Putamen (tissue), 1 donor: Measurements from ENCODE around the gene COL5A1.

Experiments
- DNase-seq: peaks from one replicate; pipeline ENCODE4 v3.0.0-alpha.2; 2016; ENCODE audit warnings: low spot score

Gene COL5A1

DNA sequence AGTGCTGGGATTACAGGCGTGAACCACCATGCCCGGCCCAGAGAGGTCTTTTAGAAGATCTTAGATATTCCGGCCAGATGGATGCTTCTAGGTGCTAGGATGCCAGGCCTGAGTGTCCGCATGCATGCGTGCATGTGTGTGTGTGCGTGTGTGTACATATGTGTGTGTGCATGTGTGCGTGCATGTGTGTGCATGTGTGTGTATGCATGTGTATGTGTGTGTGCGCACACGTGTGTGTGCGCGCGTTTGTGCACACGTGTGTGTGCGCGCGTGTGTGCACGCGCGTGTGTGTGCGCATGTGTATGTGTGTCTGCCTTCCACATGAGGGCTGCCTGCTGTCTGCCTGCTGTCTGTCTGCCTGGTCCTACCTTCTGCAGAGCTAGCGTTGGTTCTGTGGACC lies 151.0 kb downstream of the COL5A1 start:
- no peak for DNase-seq

DNA sequence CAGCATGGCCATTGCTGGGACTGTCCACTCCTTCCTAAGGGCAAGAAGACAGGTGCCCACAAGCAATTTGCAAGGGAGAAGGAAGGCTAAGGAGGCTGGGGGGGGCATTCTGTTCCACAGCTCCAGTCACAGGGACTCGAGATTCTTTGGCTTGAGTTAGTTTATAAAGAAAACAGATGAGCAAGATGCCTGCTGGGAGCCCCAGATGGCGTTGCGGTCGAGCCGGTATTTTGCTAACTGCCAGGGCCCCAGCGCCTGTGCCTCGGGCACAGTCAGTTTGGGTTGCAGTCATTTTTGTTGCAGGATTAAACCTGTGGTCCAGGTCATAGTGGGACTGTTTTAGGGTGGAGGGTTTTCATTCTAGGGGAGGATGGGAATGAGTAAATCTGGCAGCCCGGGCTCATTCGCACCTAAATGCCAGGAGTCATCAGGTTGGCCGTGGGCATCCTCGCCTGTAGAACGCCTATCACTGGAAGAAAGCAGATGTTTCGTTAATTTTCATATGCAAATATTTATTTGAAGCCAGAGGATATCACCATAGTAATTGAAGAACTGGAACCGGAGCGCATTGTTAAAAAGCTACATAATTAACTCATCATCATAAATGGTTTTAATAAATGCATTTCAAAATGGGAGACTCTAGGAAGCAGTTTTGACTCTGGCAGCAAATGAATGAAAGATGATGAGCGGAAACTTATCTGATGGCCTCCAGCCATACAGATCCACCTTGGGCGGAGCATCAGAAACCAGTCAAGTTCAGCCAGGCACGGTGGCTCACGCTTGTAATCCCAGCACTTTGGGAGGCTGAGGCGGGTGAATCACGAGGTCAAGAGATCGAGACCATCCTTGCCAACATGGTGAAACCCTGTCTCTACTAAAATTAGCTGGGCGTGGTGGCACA lies 151.9 kb downstream of the COL5A1 start:
- DNase-seq: no peak

DNA sequence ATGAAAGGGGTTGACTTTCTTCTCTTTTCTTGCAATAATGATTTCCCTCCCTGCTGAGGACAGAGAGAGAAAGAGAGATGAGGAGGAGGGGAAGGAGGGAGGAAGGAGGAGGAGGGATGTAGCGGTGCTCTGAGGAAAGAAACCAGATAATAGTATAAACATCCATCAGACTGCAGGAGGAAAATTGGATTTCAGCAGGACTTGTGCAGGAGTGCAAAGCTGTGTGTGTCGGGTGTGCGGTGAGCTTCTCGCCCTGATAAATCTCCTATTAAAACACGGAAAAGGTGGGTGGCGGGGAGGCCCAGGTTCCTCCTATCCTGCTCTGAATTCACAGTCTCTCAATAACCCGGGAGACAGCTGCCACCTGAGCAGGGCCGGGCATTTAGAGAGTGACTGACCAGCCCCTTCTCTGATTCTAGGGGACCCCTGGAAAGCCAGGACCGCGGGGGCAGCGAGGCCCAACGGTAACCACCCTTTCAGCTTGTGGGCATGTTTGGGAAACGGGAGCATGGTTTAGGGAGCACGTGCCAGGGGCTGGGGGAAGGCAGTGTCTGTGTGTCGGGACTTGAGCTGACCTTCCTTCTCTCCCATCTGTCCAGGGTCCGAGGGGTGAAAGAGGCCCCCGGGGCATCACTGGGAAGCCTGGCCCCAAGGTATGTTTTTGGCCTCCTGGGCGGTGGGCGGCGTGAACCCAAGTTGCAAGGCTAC lies 153.2 kb downstream of the COL5A1 start:
- no peak for DNase-seq

DNA sequence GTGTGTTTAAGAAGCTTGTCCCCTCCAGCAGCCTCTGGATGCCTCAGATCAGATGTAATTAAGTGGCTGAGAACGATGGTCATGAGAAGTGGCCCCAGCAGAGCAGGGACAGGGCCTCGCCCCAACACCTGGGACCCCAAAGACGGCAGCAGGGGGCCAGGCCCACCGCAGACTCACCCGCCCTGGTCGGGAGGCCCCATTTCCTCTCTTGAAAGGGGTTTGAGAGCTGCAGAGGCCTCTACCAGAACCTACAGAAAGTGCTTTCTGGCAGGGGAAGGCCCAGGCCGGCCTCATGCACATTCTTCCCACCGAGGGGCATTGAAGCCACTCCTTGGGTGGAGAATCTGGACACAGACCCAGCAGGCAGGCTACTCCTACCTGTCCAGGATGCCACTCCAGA lies 153.8 kb downstream of the COL5A1 start:
- DNase-seq: no peak

DNA sequence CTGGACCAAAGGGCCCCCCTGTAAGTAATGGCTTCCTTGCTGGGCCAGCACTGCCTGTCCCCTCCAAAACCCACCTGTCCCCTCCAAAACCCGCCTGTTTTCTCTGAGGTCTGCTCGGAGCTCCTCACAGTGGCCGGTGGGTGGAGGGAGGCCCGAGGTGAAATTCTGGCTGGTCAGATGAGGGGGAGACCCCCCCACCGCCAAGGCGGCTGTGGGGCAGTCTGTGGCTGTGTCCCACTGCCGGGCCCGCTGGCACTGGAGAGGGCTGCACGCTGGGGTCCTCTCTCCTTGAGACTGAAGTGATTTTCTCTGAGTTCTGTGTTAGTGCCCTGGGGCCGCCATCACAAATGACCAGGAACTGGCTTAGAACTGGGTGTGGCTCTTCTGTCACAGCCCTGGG lies 155.3 kb downstream of the COL5A1 start:
- DNase-seq: no peak

DNA sequence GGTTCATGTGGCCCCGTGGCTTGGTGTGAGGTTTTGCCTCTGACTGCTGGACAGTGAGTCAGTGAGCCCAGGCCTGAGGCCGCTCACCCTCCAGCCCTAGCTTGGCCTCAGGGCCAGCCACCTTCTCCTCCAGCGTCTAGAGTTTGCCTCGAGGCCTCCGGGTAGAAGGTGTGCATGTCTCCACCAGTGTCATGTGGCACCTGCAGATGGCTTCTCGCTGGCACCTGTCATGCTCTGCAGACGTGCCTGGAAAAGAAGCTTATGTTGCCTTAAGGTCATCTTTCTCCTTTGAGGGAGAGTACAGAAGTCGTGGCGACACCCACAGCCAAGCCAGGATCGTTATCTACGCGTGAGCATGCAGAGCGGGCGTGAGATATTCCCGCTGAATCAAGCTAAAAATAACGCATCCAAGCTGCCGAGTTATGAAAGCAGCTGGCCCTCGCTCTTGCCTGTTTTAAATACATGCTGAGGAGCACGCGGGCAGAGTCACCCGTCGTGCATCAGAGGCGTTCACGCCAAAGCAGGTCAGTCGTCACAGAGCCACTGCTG lies 159.3 kb downstream of the COL5A1 start:
- DNase-seq: no peak

DNA sequence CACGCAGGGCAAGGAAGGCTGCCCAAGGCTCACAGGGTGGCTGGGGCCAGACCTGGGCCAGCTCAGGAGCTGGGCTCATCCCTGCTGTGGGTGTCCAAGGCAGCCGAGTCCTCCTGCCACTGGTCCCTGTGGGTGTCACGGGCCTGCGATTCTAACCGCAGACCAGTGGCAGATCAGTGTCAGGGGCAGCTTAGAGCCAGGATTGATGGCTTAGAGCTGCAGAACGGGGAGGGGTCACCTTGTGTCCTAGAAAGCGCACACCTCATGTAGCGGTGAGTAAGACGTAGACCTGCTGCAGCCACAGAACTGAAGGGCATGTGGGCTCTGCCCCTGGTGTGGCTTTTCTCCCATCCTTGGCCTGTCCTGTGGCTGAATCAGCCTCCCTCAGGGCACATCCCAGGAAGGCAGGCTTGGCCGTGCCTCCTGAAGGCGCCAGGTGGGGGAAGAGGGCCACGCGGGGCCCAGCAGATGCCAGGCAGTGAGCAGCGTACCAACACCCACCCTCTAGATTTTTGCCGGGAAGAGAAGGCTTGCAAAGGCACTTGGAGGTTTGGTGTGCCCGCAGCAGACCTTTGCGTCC lies 160.7 kb downstream of the COL5A1 start:
- DNase-seq: no peak

DNA sequence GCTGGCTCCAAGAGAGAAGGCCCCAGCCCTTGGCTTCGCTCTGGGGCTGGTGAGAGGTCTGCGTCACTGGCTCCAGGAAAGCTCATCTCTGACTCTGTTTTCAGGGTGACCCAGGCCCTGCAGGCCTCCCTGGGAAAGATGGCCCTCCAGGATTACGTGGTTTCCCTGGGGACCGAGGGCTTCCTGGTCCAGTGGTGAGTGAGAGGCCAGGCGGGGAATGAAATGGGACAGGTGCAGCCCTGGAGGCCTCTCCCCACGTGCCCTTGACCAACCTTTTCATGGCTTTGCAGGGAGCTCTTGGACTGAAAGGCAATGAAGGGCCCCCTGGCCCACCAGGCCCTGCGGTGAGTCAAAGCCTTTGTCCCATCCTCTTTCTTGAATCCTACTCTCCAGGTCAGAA lies 163.3 kb downstream of the COL5A1 start:
- no peak for DNase-seq

DNA sequence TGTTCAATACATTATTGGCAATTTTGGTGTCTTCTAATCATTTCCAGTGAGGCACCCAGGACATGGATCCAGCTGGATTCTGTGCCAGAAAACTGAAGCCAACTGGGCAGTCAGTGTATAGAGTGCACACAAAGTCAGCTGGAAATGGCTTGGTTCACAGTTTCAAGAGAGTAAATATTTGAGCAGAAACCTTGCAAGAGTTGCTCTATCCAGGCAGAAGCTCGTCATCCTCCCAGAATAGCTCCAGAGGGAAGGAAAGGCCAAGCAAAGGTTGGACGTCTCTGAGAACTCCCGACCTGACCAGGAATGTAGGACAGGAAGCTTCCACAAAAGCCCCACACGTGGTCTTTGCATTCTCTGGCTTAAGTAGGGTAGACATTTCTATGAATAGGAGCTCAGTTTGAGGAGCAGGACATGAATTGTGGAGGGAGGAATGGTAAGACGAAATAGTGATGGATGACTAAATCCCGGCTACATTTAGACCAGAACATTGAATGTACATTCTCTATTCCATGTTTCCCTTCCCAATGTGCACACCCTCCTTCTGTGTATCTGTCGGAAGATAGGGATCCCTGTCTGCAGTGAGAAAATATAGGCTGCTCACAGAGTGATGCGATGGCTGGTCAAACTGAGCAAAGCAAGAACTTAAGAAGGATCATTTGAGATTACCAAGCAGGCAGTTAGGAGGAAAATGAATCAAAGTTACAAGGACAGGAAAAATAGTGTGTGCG lies 166.3 kb downstream of the COL5A1 start:
- DNase-seq: no peak

DNA sequence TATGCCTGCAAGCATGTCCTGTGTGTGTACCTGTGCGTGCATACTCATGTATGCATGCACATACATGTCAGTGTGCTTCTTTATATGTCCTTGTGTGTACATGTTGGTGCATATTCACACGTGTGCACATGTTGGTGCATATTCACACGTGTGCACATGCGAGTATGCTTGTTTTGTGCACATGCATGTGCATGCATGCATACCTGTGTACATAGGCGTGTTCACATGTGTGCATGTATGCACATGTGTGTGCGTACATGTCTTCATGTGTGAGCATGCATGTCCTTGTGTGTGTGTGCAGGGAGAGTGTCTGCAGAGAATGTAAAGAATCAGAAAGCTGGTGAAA lies 166.8 kb downstream of the COL5A1 start:
- DNase-seq: no peak

DNA sequence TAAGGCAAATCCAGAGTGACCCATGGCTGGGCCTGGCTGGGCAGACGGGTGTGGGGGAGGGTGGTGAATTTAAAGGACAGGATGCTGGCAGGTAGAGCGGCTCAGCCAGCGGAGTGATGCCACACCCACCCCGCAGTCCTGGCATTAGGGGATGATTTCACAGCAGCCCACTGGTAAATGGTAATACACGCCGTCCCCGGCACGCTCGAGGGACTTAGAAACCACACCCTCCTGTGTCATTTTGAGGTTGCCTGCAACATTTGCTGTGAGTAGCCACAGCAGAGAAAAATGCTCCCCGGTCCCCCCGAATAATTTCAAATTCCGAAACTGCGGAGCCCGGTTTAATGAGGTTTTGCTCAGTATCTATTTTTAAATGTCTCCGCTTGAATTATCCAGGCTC lies 167.7 kb downstream of the COL5A1 start:
- no peak for DNase-seq

DNA sequence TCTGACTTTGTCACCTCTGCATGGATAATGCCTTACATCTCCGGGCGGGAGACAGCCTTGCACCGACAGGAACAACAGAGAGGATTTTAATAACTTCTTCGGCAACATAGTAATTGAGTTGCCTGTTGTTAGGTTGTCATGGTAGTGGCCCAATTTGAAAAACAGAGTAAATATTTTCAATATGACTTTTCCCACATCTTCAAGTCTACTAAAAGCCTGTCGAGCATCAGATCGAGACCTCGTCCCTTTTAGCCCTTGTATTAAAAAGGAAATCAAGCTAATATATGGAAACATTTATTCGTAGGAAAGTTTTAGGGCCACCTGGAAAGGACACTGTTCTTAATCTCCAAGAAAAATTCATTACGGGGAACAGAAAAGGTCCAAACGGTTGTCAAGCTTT lies 168.2 kb downstream of the COL5A1 start:
- no peak for DNase-seq

DNA sequence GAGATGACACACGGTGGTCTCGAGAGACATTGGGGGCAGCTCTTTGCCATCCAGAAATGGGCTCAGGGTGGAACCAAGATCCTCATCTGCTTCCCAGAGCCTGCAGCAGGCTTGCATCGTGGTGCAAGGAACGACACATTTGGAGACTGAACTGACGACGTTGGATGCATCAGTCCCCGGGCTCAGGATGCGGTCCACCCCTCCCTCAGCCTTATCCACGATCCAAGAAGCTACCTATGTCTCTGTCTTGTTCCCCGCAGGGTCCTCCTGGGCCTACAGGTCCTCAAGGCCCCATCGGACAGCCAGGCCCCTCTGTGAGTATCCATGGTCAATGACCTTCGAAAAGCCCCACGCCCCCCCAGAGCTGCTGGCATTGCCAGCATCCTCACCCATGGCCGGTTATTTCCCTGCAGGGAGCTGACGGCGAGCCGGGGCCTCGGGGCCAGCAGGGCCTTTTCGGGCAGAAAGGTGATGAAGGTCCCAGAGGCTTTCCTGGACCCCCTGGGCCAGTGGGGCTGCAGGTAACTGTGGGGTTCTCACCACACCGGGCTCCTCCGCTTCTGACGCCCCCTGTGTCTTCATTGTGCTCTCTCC lies 169.6 kb downstream of the COL5A1 start:
- DNase-seq: no peak

DNA sequence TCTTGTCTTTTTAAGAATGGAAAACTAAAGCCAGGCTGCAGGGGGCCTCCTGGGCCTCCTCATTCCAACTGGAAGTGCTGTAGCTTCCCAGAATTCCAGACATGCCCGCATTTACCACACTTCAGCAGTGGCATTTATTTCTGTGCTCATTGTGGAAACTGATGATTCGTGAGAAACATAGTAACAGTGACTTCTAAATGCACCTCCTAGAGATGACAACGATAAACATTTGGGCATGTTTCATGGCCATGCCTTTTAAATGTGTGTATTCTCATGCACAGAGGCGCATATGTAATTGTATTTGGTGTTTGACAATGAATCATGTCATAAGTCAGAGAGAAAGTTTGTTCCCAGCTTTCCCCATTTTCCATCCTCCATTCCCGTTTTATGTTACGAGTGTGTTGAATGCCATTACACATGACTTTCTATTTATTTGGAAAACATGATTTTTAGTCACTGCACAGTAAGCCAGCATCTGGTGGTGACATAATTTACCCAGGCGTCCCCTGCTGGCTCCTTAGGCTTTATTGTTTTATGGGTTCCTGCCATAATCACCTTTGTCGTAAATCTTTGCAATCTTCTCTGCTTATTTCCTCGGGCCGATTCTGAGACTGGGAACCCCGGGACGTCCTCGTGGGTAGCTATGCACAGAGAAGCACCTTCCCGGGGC lies 170.2 kb downstream of the COL5A1 start:
- no peak for DNase-seq

DNA sequence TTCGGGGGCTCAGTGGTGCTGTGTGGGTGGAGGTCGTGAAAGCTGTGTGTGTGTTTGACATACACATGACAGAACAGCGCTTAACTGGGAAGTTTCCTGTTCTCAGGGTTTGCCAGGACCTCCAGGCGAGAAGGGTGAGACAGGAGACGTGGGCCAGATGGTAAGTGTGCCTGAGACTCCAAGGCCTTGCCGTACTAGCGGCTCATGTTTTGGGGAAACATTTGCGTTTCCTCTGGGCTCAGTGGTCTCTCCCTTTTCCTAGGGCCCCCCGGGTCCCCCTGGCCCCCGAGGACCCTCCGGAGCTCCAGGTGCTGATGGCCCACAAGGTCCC lies 170.7 kb downstream of the COL5A1 start:
- DNase-seq: no peak

DNA sequence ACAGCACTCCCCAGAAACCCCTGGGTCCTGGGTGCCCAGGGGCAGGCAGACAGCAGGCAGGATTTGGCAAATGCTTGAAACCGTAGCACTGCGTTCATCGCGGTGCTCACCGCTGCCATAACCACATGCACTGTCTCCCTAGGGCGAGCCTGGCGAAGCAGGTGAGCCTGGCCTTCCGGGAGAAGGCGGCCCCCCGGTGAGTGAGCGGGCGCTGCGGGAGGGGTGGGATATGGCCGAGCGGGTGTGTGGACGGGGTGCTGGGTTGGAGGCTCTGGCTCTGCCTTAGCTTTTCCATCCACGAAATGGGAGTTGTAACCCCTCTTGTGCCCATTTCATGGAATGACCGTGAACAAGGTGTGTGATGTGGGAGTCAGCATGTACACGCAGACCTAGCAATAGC lies 172.2 kb downstream of the COL5A1 start:
- no peak for DNase-seq

DNA sequence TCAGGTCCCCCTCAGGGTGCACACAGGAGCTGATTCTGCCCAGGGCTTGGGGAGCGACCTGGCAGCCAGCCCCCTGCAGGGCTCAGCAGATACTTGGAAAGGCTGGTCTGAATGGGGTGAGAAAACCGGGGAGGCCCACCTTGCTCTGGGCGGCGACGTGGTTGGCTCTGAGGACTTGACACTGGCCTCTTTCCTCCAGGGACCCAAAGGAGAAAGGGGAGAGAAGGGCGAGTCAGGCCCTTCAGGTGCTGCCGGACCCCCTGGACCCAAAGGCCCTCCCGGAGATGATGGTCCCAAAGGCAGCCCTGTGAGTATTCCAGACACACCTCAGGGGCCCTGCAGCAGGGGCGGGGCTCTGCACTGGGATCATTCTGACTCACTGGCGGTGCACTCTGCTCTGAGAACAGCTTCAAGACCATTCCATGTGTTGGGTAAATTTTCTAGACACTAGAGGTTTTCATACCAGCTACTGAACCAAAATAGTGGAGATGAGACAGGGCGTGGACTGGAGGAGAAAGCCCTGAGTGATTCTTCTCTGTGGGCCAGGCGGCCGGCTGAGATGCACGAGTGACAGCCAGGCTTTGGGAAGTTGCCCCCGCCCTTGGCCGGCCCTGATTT lies 173.1 kb downstream of the COL5A1 start:
- no peak for DNase-seq

DNA sequence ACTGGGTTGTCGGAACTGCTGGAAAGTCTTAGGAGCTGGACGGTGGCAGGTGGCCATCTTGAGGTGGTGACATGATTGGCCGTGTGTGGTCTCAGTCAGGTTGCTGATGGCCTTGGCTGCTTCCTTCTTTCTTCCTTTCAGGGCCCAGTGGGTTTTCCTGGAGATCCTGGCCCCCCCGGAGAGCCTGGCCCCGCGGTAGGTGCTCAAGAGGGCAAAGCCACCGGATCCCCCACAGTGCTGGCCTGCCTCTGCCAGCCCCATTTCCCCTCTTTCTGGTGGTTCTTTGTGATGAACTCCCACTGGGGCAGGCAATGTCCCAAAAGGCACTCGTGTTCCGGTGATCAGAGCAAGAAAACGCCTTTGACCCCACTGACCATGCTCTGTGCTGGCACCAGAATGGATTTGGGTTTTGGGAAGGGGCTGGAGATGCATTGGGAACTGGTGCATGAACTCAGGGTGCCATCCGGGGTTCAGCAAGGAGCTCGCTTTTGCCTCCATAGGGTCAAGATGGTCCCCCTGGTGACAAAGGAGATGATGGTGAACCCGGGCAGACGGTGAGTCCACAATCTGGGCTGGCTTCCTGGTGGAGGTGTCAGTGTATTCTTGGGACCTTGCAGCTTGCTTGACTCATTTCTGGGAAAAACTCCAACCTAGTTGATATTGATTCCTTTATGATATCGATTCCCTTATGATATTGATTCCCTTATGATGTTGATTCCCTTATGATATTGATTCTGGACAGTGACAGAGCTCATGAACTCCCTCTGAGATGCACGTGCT lies 174.0 kb downstream of the COL5A1 start:
- no peak for DNase-seq

DNA sequence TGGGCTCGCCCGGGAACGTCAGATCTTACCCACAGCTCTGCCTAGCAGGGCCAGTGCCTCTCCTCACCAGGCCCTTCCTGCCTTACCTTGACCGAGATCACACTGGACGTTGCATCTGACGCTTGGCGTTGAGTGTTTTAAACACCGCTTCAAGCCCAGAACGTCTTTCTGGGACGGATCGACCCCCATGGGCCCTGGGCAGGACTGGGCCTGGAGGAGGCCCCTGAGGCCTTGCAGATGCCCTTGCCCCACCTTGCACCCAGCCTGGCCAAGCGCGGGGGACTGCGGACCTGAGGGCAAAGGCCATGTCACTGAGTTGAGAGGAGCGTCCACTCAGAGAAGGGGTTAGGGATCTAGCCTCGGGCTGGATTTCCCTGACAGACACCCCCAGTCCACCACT lies 174.7 kb downstream of the COL5A1 start:
- no peak for DNase-seq

DNA sequence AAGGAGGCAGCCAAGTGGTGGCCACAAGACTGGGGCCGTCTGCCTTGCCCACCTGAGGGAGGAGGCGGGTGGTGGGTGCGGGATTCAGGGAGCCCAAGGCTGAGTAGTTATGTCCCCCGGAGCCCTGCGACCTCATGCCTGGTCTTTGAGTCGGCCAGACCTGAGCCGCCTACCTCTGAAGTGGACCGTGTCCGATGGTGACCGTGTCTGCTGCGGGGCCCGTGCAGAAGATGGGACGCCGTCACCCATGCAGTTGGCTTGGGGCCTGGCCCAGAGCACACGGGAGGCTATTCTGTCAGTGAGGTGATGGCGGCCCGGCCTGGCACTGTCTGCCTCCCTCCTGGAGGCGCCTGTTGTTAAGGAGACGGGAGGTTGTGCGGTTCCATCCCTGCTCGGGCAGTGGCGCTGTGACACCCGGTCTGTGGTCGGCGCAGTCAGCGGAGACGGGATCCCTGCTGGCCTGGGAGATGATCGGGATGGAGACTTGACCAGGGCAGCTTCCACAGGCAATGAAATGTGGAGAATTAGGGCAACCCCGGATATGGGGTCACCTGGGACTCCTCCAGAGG lies 176.5 kb downstream of the COL5A1 start:
- no peak for DNase-seq
